Liver (tissue), 9 donors: Measurements from ENCODE around the gene ADNP. TPM values are rescaled to one million over a fixed set of nuclear protein-coding genes. Genes with fewer than 3 reads are reported as not detected.

Source experiments
- DNase-seq: peaks from one replicate; pipeline ENCODE4 v3.0.0-alpha.2; 2017; ENCODE audit warnings: low spot score
- H3K27ac ChIP-seq, 2 donors: one replicate each; pipeline ENCODE4 v1.7.0; 2013; ENCODE audit warnings: inconsistent platforms in 2 of 2, low read length in 2 of 2, control low read depth in 1 of 2, low read depth in 1 of 2, mild to moderate bottlenecking in 1 of 2
- H3K27me3 ChIP-seq, 4 donors: one replicate each; pipeline versions ENCODE4 v1.6.1 to v1.7.0; 2013; ENCODE audit warnings: low read length in 3 of 4, inconsistent platforms in 1 of 4, mild to moderate bottlenecking in 1 of 4, moderate library complexity in 1 of 4; ENCODE audit not compliant: control insufficient read depth in 4 of 4, insufficient read depth in 4 of 4
- H3K36me3 ChIP-seq, 4 donors: one replicate each; pipeline versions ENCODE4 v1.6.1 to v1.7.0; 2013; ENCODE audit warnings: low read length in 3 of 4, mild to moderate bottlenecking in 3 of 4, low read depth in 1 of 4, moderate library complexity in 1 of 4; ENCODE audit not compliant: control insufficient read depth in 4 of 4, insufficient read depth in 3 of 4
- H3K4me1 ChIP-seq, 4 donors: one replicate each; pipeline versions ENCODE4 v1.6.1 to v1.7.0; 2013; ENCODE audit warnings: low read length in 3 of 4, mild to moderate bottlenecking in 3 of 4, moderate library complexity in 1 of 4; ENCODE audit not compliant: control insufficient read depth in 4 of 4, insufficient read depth in 4 of 4
- H3K4me3 ChIP-seq, 3 donors: one replicate each; pipeline versions ENCODE4 v1.6.1 to v1.7.0; 2013; ENCODE audit warnings: low read length in 3 of 3, control low read depth in 1 of 3, low read depth in 1 of 3, mild to moderate bottlenecking in 1 of 3
- H3K9ac ChIP-seq, 2 donors: one replicate each; pipeline ENCODE4 v1.7.0; 2013; ENCODE audit warnings: low read length in 2 of 2, mild to moderate bottlenecking in 2 of 2, moderate library complexity in 2 of 2, control low read depth in 1 of 2, low read depth in 1 of 2
- H3K9me3 ChIP-seq, 4 donors: one replicate each; pipeline versions ENCODE4 v1.6.1 to v1.7.0; 2013; ENCODE audit warnings: low read length in 3 of 4; ENCODE audit not compliant: control insufficient read depth in 4 of 4
- ATF3 ChIP-seq: IDR thresholded peaks from 2 replicates; pipeline ENCODE4 v1.6.1; 2016; ENCODE audit warnings: antibody characterized with exemption
- CTCF ChIP-seq: fragments of 150-350 bp; IDR thresholded peaks from 2 replicates; pipeline ENCODE4 v1.5.1; 2017; ENCODE audit warnings: improper control_type of control experiment, low read depth, low read length; ENCODE audit not compliant: missing input control
- EGR1 ChIP-seq, 2 donors: IDR thresholded peaks; 2 replicates each; pipeline ENCODE4 v1.6.1; 2016 to 2018; ENCODE audit warnings: antibody characterized with exemption in 2 of 2, low read depth in 2 of 2
- FOXA1 ChIP-seq: IDR thresholded peaks from 2 replicates; pipeline ENCODE4 v1.6.1; 2016; ENCODE audit warnings: antibody characterized with exemption
- FOXA2 ChIP-seq: IDR thresholded peaks from 2 replicates; pipeline ENCODE4 v1.6.1; 2016; ENCODE audit warnings: antibody characterized with exemption
- GABPA ChIP-seq, 2 donors: IDR thresholded peaks in 1 of 2; conservative IDR thresholded peaks in 1 of 2; 2 replicates each; pipeline ENCODE4 v1.6.1; 2016; ENCODE audit warnings: antibody characterized with exemption in 2 of 2, mild to moderate bottlenecking in 1 of 2, moderate library complexity in 1 of 2
- HNF4A ChIP-seq, 2 donors: conservative IDR thresholded peaks; 2 replicates each; pipeline ENCODE4 v1.6.1; 2016; ENCODE audit warnings: antibody characterized with exemption in 2 of 2, mild to moderate bottlenecking in 2 of 2
- HNF4G ChIP-seq: IDR thresholded peaks from 2 replicates; pipeline ENCODE4 v1.6.1; 2016; ENCODE audit warnings: antibody characterized with exemption
- JUND ChIP-seq, 2 donors: IDR thresholded peaks; 2 replicates each; pipeline ENCODE4 v1.6.1; 2016; ENCODE audit warnings: antibody characterized with exemption in 2 of 2
- MAX ChIP-seq: IDR thresholded peaks from 2 replicates; pipeline ENCODE4 v1.6.1; 2016; ENCODE audit warnings: antibody characterized with exemption
- NR2F2 ChIP-seq: IDR thresholded peaks from 2 replicates; pipeline ENCODE4 v1.6.1; 2016; ENCODE audit warnings: antibody characterized with exemption
- RAD21 ChIP-seq, 2 donors: IDR thresholded peaks; 2 replicates each; pipeline ENCODE4 v1.6.1; 2016; ENCODE audit warnings: antibody characterized with exemption in 2 of 2, mild to moderate bottlenecking in 2 of 2
- REST ChIP-seq: IDR thresholded peaks from 2 replicates; pipeline ENCODE4 v1.6.1; 2016; ENCODE audit warnings: antibody characterized with exemption, mild to moderate bottlenecking
- RXRA ChIP-seq, 2 donors: IDR thresholded peaks; 2 replicates each; pipeline ENCODE4 v1.6.1; 2017 to 2018; ENCODE audit warnings: antibody characterized with exemption in 2 of 2, mild to moderate bottlenecking in 1 of 2
- SP1 ChIP-seq: IDR thresholded peaks from 2 replicates; pipeline ENCODE4 v1.6.1; 2018; ENCODE audit warnings: antibody characterized with exemption, mild to moderate bottlenecking
- TAF1 ChIP-seq: conservative IDR thresholded peaks from 2 replicates; pipeline ENCODE4 v1.6.1; 2016; ENCODE audit warnings: antibody characterized with exemption, mild to moderate bottlenecking
- YY1 ChIP-seq: IDR thresholded peaks from 2 replicates; pipeline ENCODE4 v1.6.1; 2016; ENCODE audit warnings: antibody characterized with exemption, mild to moderate bottlenecking
- ZBTB33 ChIP-seq: IDR thresholded peaks from 2 replicates; pipeline ENCODE4 v1.6.1; 2016; ENCODE audit warnings: antibody characterized with exemption
- WGBS: extraction: QIAGEN DNeasy Blood & Tissue Kit; methylation state at CpG from one replicate; pipeline ENCODE4 v1.1.7; 2013; 5-methylcytosine and 5-hydroxymethylcytosine counted together
- polyA plus RNA-seq, 2 donors: library from polyadenylated mRNA; stranded (reverse) in 1 of 2; unstranded in 1 of 2; fragments of 200-250 nt in 1 of 2; fragments of >200 nt in 1 of 2; fragmentation: Nextera tagmentation in 1 of 2; extraction: Ambion mirVana in 1 of 2; gene quantifications; one replicate each; pipeline versions ENCODE4 v1.2.1 to v1.2.3, GENCODE V29; 2013 to 2015
- total RNA-seq, 2 donors: library from RNA; depleted of rRNA; stranded (reverse); fragments of >200 nt; gene quantifications; one replicate each; pipeline ENCODE4 v1.2.3, GENCODE V29; 2014
- donor health status: healthy.
- donor health status: healthy.
- donor health status: healthy.
- donor health status: healthy.
- donor health status: healthy.

Gene ADNP
- total and polyA plus RNA-seq, 4 donors, result 9.3 to 25.4 (median 20.1) TPM

- Histone ChIP-seq H3K27me3 (no peaks in the 10 kb centered on the region), H3K4me1 (peaks cover 6 to 30% (median 14%) of the 10 kb centered on the region in 4 donors), H3K4me3 (no peak overlapping the region), H3K36me3 (no peaks in the 10 kb centered on the region), H3K9me3 (no peaks in the 10 kb centered on the region), H3K9ac (no peak overlapping the region), H3K27ac (peak overlapping the region in 1 of 2 donors; percentile 7)
- no peak for DNase-seq
- WGBS, result 77% methylated on average over 6 of the region's 6 CpGs
- TF ChIP-seq RAD21 (IDR thresholded peaks at IDR 0.05), result no peak
- no peak for TF ChIP-seq REST
- TF ChIP-seq HNF4G, result no peak
- TF ChIP-seq FOXA2, result no peak
- TF ChIP-seq ATF3, result no peak
- TF ChIP-seq ZBTB33, result no peak
- no peak for TF ChIP-seq CTCF
- TF ChIP-seq FOXA1, result no peak
- TF ChIP-seq RXRA (IDR thresholded peaks at IDR 0.05), result no peak
- no peak for TF ChIP-seq EGR1 (IDR thresholded peaks at IDR 0.05; ENCODE audit: low read depth in 2 of 2)
- no peak for TF ChIP-seq TAF1
- TF ChIP-seq NR2F2, result no peak
- no peak for TF ChIP-seq JUND (IDR thresholded peaks at IDR 0.05)
- no peak for TF ChIP-seq YY1
- TF ChIP-seq SP1, result no peak
- no peak for TF ChIP-seq HNF4A (conservative IDR thresholded peaks at IDR 0.05)
- no peak for TF ChIP-seq MAX
- TF ChIP-seq GABPA (IDR thresholded peaks at IDR 0.05 in 1 of 2, conservative IDR thresholded peaks at IDR 0.05 in 1 of 2), result no peak
Measured at GRCh38 chr20:50919567-50919966, 11.7 kb downstream of the ADNP start.

- H3K9ac ChIP-seq, result no peak overlapping the region
- H3K4me1 ChIP-seq, result peaks cover 5 to 28% (median 15%) of the 10 kb centered on the region in 4 donors
- H3K36me3 ChIP-seq, result no peaks in the 10 kb centered on the region
- H3K9me3 ChIP-seq, result no peaks in the 10 kb centered on the region
- DNase-seq, result no peak
- WGBS, result 66% methylated on average over 3 of the region's 3 CpGs
- no peak overlapping the region for H3K4me3 ChIP-seq
- H3K27me3 ChIP-seq, result no peaks in the 10 kb centered on the region
- TF ChIP-seq FOXA2 (no peak), JUND (IDR thresholded peaks at IDR 0.05) (no peak), ATF3 (no peak), NR2F2 (no peak), FOXA1 (no peak), GABPA (IDR thresholded peaks at IDR 0.05 in 1 of 2, conservative IDR thresholded peaks at IDR 0.05 in 1 of 2) (no peak), MAX (no peak), YY1 (no peak), REST (no peak), RAD21 (IDR thresholded peaks at IDR 0.05) (no peak)
- H3K27ac ChIP-seq, result no peak overlapping the region
Measured at GRCh38 chr20:50918403-50918802, 12.8 kb downstream of the ADNP start.
